ENCODE results near the gene ZNF548.
"Not testable (repeated sequence)": the region's sequence is repeated elsewhere in the genome, so short reads cannot be mapped to it uniquely, and the experiment has no call there.

The ZNF548 gene

GRCh38 chr19:57389730-57390598 lies at the start of gene ZNF548:
Gene ZNF548 (plus strand): TSS chr19:57389854. CDS start chr19:57390100, 246 bp downstream.
- peak; percentile 93 for DNase-seq (ENCODE audit: low spot score)

- no peak for DNase-seq (ENCODE audit: low spot score)
These were observed 47.1 kb upstream of the ZNF548 start for GRCh38 chr19:57342582-57342981.

- no peak for DNase-seq (ENCODE audit: low spot score)
These were observed 41.5 kb upstream of the ZNF548 start for GRCh38 chr19:57348136-57348535.

- peak; percentile 96 for DNase-seq (ENCODE audit: low spot score)
These were observed 38.5 kb upstream of the ZNF548 start, which contains the start of gene ZNF304 for GRCh38 chr19:57350877-57351805. Gene ZNF304 (plus strand): TSS chr19:57351271. CDS start chr19:57351665, 394 bp downstream.

- peak; percentile 34 for DNase-seq (ENCODE audit: low spot score)
These were observed 37.8 kb upstream of the ZNF548 start for GRCh38 chr19:57351867-57352266.

- DNase-seq (ENCODE audit: low spot score): no peak
These were observed 33.7 kb upstream of the ZNF548 start for GRCh38 chr19:57355916-57356315.

- DNase-seq (ENCODE audit: low spot score): no peak
These were observed 32.2 kb upstream of the ZNF548 start for GRCh38 chr19:57357406-57357805.

- no peak for DNase-seq (ENCODE audit: low spot score)
These were observed 30.4 kb upstream of the ZNF548 start for GRCh38 chr19:57359300-57359699.

- no peak for DNase-seq (ENCODE audit: low spot score)
These were observed 27.2 kb upstream of the ZNF548 start for GRCh38 chr19:57362419-57362818.

- DNase-seq (ENCODE audit: low spot score): peak; percentile 91
These were observed 26.5 kb upstream of the ZNF548 start, which contains the start of the genes TRAPPC2B and ZNF547 for GRCh38 chr19:57362997-57363687. Gene TRAPPC2B (plus strand): TSS chr19:57363551. CDS start chr19:57364834, 1,283 bp downstream. Gene ZNF547 (plus strand): TSS chr19:57363551. CDS start chr19:57368556, 5,005 bp downstream.

GRCh38 chr19:57363688-57364181 lies 25.9 kb upstream of the ZNF548 start:
- DNase-seq (ENCODE audit: low spot score): no peak

- DNase-seq (ENCODE audit: low spot score): no peak
These were observed 22.9 kb upstream of the ZNF548 start for GRCh38 chr19:57366776-57367175.

GRCh38 chr19:57374179-57374578 lies 15.5 kb upstream of the ZNF548 start:
- DNase-seq (ENCODE audit: low spot score): no peak

GRCh38 chr19:57374647-57375046 lies 15.0 kb upstream of the ZNF548 start:
- DNase-seq (ENCODE audit: low spot score): not testable (repeated sequence)

GRCh38 chr19:57376151-57376550 lies 13.5 kb upstream of the ZNF548 start:
- no peak for DNase-seq (ENCODE audit: low spot score)

- DNase-seq (ENCODE audit: low spot score): no peak
These were observed 12.0 kb upstream of the ZNF548 start for GRCh38 chr19:57377498-57378146.

GRCh38 chr19:57380923-57381322 lies 8.7 kb upstream of the ZNF548 start:
- DNase-seq (ENCODE audit: low spot score): no peak

GRCh38 chr19:57382806-57383488 lies 6.7 kb upstream of the ZNF548 start:
- no peak for DNase-seq (ENCODE audit: low spot score)

- no peak for DNase-seq (ENCODE audit: low spot score)
These were observed 392 bp upstream of the ZNF548 start for GRCh38 chr19:57389194-57389729.

- DNase-seq (ENCODE audit: low spot score): no peak
These were observed 6.1 kb downstream of the ZNF548 start for GRCh38 chr19:57395710-57396109.
